SK-N-MC (cell line): Measurements from ENCODE around the gene HLA-A.
"Not testable (repeated sequence)": the region's sequence is repeated elsewhere in the genome, so short reads cannot be mapped to it uniquely, and the experiment has no call there.

Experiments used
- EZH2 ChIP-seq: fragments of 200-600 bp; sonication (generic); IDR thresholded peaks from one replicate; pipeline ENCODE4 v1.6.1; 2017; ENCODE audit warnings: antibody characterized with exemption
- FOXP2 ChIP-seq: optimal IDR thresholded peaks from 2 replicates; pipeline ENCODE3; 2011; ENCODE audit warnings: mild to moderate bottlenecking, moderate library complexity; ENCODE audit not compliant: insufficient read depth; ENCODE audit errors: extremely low read length, control extremely low read depth
- POLR2AphosphoS5 ChIP-seq: IDR thresholded peaks from 2 replicates; pipeline ENCODE4 v1.6.1; 2012; ENCODE audit warnings: mild to moderate bottlenecking, low read depth, low read length, borderline replicate concordance

DNA sequence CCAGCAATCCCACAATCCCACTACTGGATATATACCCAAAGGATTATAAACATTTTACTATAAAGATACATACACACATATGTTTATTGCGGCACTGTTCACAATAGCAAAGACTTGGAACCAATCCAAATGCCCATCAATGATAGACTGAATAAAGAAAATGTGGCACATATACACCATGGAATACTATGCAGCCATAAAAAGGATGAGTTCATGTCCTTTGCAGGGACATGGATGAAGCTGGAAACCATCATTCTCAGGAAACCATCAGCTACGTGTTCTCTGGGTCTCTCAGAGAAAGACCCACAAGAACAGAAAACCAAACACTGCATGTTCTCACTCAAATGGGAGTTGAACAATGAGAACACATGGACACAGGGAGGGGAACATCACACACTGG is 21.4 kb downstream of the HLA-A start:
- not testable (repeated sequence) for TF ChIP-seq POLR2AphosphoS5, EZH2, FOXP2
